Dermis blood vessel endothelial cell (primary cell): Measurements from ENCODE around the gene KLHL12. TPM values are rescaled to one million over a fixed set of nuclear protein-coding genes. Genes with fewer than 3 reads are reported as not detected.

Source experiments
- total RNA-seq: library from RNA; depleted of rRNA; stranded (reverse); fragments of >200 nt; gene quantifications from 2 replicates; pipeline ENCODE4 v1.2.3, GENCODE V29; 2014

Gene KLHL12
- total RNA-seq, 1 donor from 2014 or later: 26.7 TPM

Other genes starting within 250 kb of the KLHL12 start
- gene SYT2, start 216.8 kb downstream of the KLHL12 start, total RNA-seq: under 0.01 TPM in 1 of 2 replicates, not detected in the other
- gene KDM5B, start 118.8 kb downstream of the KLHL12 start, total RNA-seq: 76.3 and 89.0 TPM in 2 replicates
- gene PCAT6, start 116.3 kb downstream of the KLHL12 start, total RNA-seq: 0.51 TPM in 1 of 2 replicates, not detected in the other
- 6.8 and 9.4 TPM in 2 replicates for gene RABIF, start 38.1 kb downstream of the KLHL12 start, total RNA-seq
- gene ADIPOR1, start 31.1 kb upstream of the KLHL12 start, total RNA-seq: 134 and 137 TPM in 2 replicates
- gene CYB5R1, start 40.0 kb upstream of the KLHL12 start, total RNA-seq: 36.1 and 40.0 TPM in 2 replicates
- gene TMEM183A, start 80.1 kb upstream of the KLHL12 start, total RNA-seq: 95.8 and 124 TPM in 2 replicates
- gene PPFIA4, start 99.3 kb upstream of the KLHL12 start, total RNA-seq: 0.14 and 0.17 TPM in 2 replicates
- not detected in 2 replicates for gene MYOG, start 158.8 kb upstream of the KLHL12 start, total RNA-seq
- gene ADORA1, start 200.5 kb upstream of the KLHL12 start, total RNA-seq: 0.19 TPM in 1 of 2 replicates, not detected in the other
- gene MYBPH, start 248.6 kb upstream of the KLHL12 start, total RNA-seq: not detected in 2 replicates